HL-60 (cell line): Measurements from ENCODE around the gene SVBP.
A peak's percentile ranks its signal among the peaks of the same experiment; 100 is the strongest.

ENCODE experiments used
- DNase-seq, 2 experiments: peaks; one replicate each; pipeline ENCODE4 v3.0.0-alpha.2; 2010 to 2020; ENCODE audit warnings: low read depth in 1 of 2, low spot score in 1 of 2
- H3K27ac ChIP-seq: fragments of 250-450 bp; sonication (Bioruptor Pico); replicated peaks from 2 replicates; pipeline ENCODE4 v1.5.1; 2020; ENCODE audit warnings: mild to moderate bottlenecking, moderate library complexity
- H3K27me3 ChIP-seq: fragments of 250-450 bp; sonication (Bioruptor Pico); 2 replicates; pipeline ENCODE4 v1.5.1; 2021; ENCODE audit warnings: mild to moderate bottlenecking, moderate library complexity; ENCODE audit not compliant: insufficient read depth, poor library complexity, severe bottlenecking
- H3K4me3 ChIP-seq: replicated peaks from 2 replicates; pipeline ENCODE4 v1.5.1; 2011; ENCODE audit warnings: mild to moderate bottlenecking, control low read depth, low read length; ENCODE audit not compliant: insufficient read depth
- CTCF ChIP-seq: IDR thresholded peaks from one replicate; pipeline ENCODE4 v1.5.1; 2011; ENCODE audit warnings: low read length, control low read depth, inconsistent platforms; ENCODE audit not compliant: insufficient read depth
- GABPA ChIP-seq: IDR thresholded peaks from 2 replicates; pipeline ENCODE4 v1.6.1; 2012; ENCODE audit warnings: low read depth
- POLR2AphosphoS5 ChIP-seq: IDR thresholded peaks from 2 replicates; pipeline ENCODE4 v1.6.1; 2012; ENCODE audit warnings: low read depth
- REST ChIP-seq: IDR thresholded peaks from 2 replicates; pipeline ENCODE4 v1.6.1; 2012; ENCODE audit warnings: low read depth; ENCODE audit not compliant: insufficient replicate concordance
- SPI1 ChIP-seq: IDR thresholded peaks from 2 replicates; pipeline ENCODE4 v1.6.1; 2012; ENCODE audit warnings: low read depth, mild to moderate bottlenecking, borderline replicate concordance

Gene SVBP

GRCh38 chr1:42835422-42835821 lies 18.2 kb upstream of the SVBP start:
- Histone ChIP-seq H3K27ac (no peak overlapping the region), H3K27me3 (no peaks in the 10 kb centered on the region), H3K4me3 (no peak overlapping the region)
- no peak for DNase-seq
- TF ChIP-seq REST = no peak
- TF ChIP-seq POLR2AphosphoS5 = no peak
- TF ChIP-seq CTCF = no peak
- no peak for TF ChIP-seq SPI1
- no peak for TF ChIP-seq GABPA

- H3K27me3 ChIP-seq = no peaks in the 10 kb centered on the region
- TF ChIP-seq REST = no peak
- no peak for TF ChIP-seq POLR2AphosphoS5
- TF ChIP-seq GABPA = no peak
- TF ChIP-seq SPI1 = no peak
- no peak for TF ChIP-seq CTCF
Measured at GRCh38 chr1:42834803-42835202, 17.6 kb upstream of the SVBP start.

GRCh38 chr1:42833981-42834380 lies 16.8 kb upstream of the SVBP start:
- no peak overlapping the region for H3K27ac ChIP-seq
- no peak for TF ChIP-seq CTCF
- TF ChIP-seq SPI1 = peak; percentile 52; the same call in 1 of the 2 replicates
- TF ChIP-seq GABPA = no peak
- DNase-seq = peak in 1 of 2 experiments; percentile 66

More at GRCh38 chr1:42834803-42835202, 17.6 kb upstream of the SVBP start:
- H3K4me3 ChIP-seq = no peak overlapping the region
- no peak overlapping the region for H3K27ac ChIP-seq
- DNase-seq = no peak

GRCh38 chr1:42832641-42833240 lies 15.5 kb upstream of the SVBP start:
- TF ChIP-seq SPI1 (no peak), CTCF (no peak), REST (no peak), POLR2AphosphoS5 (no peak), GABPA (no peak)
- H3K27me3 ChIP-seq = no peaks in the 10 kb centered on the region
- H3K4me3 ChIP-seq = no peak overlapping the region
- no peak overlapping the region for H3K27ac ChIP-seq
- DNase-seq = no peak

More at GRCh38 chr1:42833981-42834380, 16.8 kb upstream of the SVBP start:
- no peak overlapping the region for H3K4me3 ChIP-seq
- H3K27me3 ChIP-seq = no peaks in the 10 kb centered on the region
